GM12892 (cell line): ENCODE results near the gene QSOX1.

ENCODE experiments used
- POLR2A ChIP-seq: IDR thresholded peaks from 2 replicates; pipeline ENCODE4 v1.6.1; 2011; ENCODE audit warnings: low read depth, low read length, control low read depth
- POLR2AphosphoS5 ChIP-seq: IDR thresholded peaks from 2 replicates; pipeline ENCODE4 v1.6.1; 2011; ENCODE audit warnings: low read depth, low read length, control low read depth
- TAF1 ChIP-seq: IDR thresholded peaks from 2 replicates; pipeline ENCODE4 v1.6.1; 2011; ENCODE audit warnings: low read depth, mild to moderate bottlenecking, control low read depth, low read length, borderline replicate concordance

GRCh38 chr1:180136968-180137356, 17.7 kb upstream of the QSOX1 start:
- TF ChIP-seq POLR2A (no peak), POLR2AphosphoS5 (no peak), TAF1 (no peak)
